HFF-Myc (cell line): Measurements from ENCODE around the gene TXNDC11.

Experiments
- DNase-seq: peaks from one replicate; pipeline ENCODE4 v3.0.0-alpha.2; 2011; ENCODE audit warnings: low read depth; ENCODE audit errors: extremely low read depth
- H3K4me3 ChIP-seq: replicated peaks from 2 replicates; pipeline ENCODE4 v1.5.1; 2011; ENCODE audit warnings: low read depth, mild to moderate bottlenecking, control low read depth, low read length
- CTCF ChIP-seq: IDR thresholded peaks from 2 replicates; pipeline ENCODE4 v1.5.1; 2012; ENCODE audit warnings: mild to moderate bottlenecking, low read depth, low read length, control low read depth; ENCODE audit errors: missing control alignments

TXNDC11 gene

GRCh38 chr16:11734025-11734652 is 8.5 kb downstream of the TXNDC11 start:
- no peak for DNase-seq
- H3K4me3 ChIP-seq, result no peak overlapping the region
- TF ChIP-seq CTCF, result no peak

GRCh38 chr16:11731222-11731621 is 11.4 kb downstream of the TXNDC11 start:
- H3K4me3 ChIP-seq, result no peak overlapping the region
- DNase-seq, result no peak
- no peak for TF ChIP-seq CTCF

- no peak overlapping the region for H3K4me3 ChIP-seq
- no peak for DNase-seq
- TF ChIP-seq CTCF, result no peak
These were observed 12.9 kb downstream of the TXNDC11 start for GRCh38 chr16:11729787-11730186.

- DNase-seq, result no peak
- H3K4me3 ChIP-seq, result no peak overlapping the region
- TF ChIP-seq CTCF, result no peak
These were observed 14.7 kb downstream of the TXNDC11 start for GRCh38 chr16:11727796-11728543.

- TF ChIP-seq CTCF, result no peak
- H3K4me3 ChIP-seq, result no peak overlapping the region
- no peak for DNase-seq
These were observed 16.6 kb downstream of the TXNDC11 start for GRCh38 chr16:11726008-11726407.

GRCh38 chr16:11725457-11725856 is 17.2 kb downstream of the TXNDC11 start:
- no peak for DNase-seq
- no peak overlapping the region for H3K4me3 ChIP-seq
- TF ChIP-seq CTCF, result no peak
